CD4-positive, alpha-beta T cell (primary cell): ENCODE data around the gene DDX24. TPM values are rescaled to one million over a fixed set of nuclear protein-coding genes. Genes with fewer than 3 reads are reported as not detected.

Experiments
- ATAC-seq: fragments of 200-7000 bp; cut with Tn5 transposase; one replicate; pipeline ENCODE4 v1.10.0; 2022; ENCODE audit warnings: mild to moderate bottlenecking; ENCODE audit not compliant: poor library complexity
- CTCF ChIA-PET: fragments of 350-600 bp; sonication (Branson Sonifier 250); formaldehyde crosslinking; loops from one replicate; lab custom pipeline; 2021; ENCODE audit warnings: antibody characterized with exemption, inconsistent platforms; lab: Charles Lee
- POLR2A ChIA-PET: fragments of 350-600 bp; sonication (Branson Sonifier 250); formaldehyde crosslinking; loops from one replicate; lab custom pipeline; 2021; ENCODE audit warnings: antibody characterized with exemption, inconsistent platforms; lab: Charles Lee
- DNase-seq, 14 experiments: peaks; one replicate each; pipeline ENCODE4 v3.0.0-alpha.2; 2013 to 2020; ENCODE audit warnings: mixed read lengths in 2 of 14
- H3K27ac ChIP-seq, 2 donors: one replicate each; pipeline versions ENCODE4 v1.5.1 to v1.7.0; 2013; ENCODE audit warnings: low read length in 2 of 2, low read depth in 1 of 2, mild to moderate bottlenecking in 1 of 2
- H3K27me3 ChIP-seq, 2 experiments: 1 replicate in 1 of 2; 2 replicates in 1 of 2; pipeline versions ENCODE4 v1.6.1 to v1.7.0; 2013; ENCODE audit warnings: low read length in 2 of 2, control low read depth in 1 of 2, mild to moderate bottlenecking in 1 of 2, moderate library complexity in 1 of 2; ENCODE audit not compliant: insufficient read depth in 2 of 2, control insufficient read depth in 1 of 2
- H3K36me3 ChIP-seq: one replicate; pipeline ENCODE4 v1.6.1; 2013; ENCODE audit warnings: low read length, control low read depth; ENCODE audit not compliant: insufficient read depth
- H3K4me1 ChIP-seq: one replicate; pipeline ENCODE4 v1.6.1; 2013; ENCODE audit warnings: low read length, control low read depth; ENCODE audit not compliant: insufficient read depth
- H3K4me3 ChIP-seq: one replicate; pipeline ENCODE4 v1.5.1; 2013; ENCODE audit warnings: mild to moderate bottlenecking, low read length, moderate library complexity
- H3K9me3 ChIP-seq, 2 experiments: 1 replicate in 1 of 2; 2 replicates in 1 of 2; pipeline versions ENCODE4 v1.6.1 to v1.7.0; 2013; ENCODE audit warnings: low read length in 2 of 2, mild to moderate bottlenecking in 2 of 2, control low read depth in 1 of 2, moderate library complexity in 1 of 2; ENCODE audit not compliant: control insufficient read depth in 1 of 2, insufficient read depth in 1 of 2
- H3K27ac Mint-ChIP-seq: one replicate; pipeline ENCODE4 v1.8.0; 2020; ENCODE audit warnings: mixed read lengths
- H3K27me3 Mint-ChIP-seq: one replicate; pipeline ENCODE4 v1.8.0; 2021; ENCODE audit warnings: mixed read lengths
- H3K36me3 Mint-ChIP-seq: one replicate; pipeline ENCODE4 v1.8.0; 2021; ENCODE audit warnings: low read depth, mixed read lengths
- H3K4me1 Mint-ChIP-seq: one replicate; pipeline ENCODE4 v1.8.0; 2021; ENCODE audit warnings: low read depth, mixed read lengths
- H3K4me3 Mint-ChIP-seq: one replicate; pipeline ENCODE4 v1.8.0; 2020; ENCODE audit warnings: mild to moderate bottlenecking, mixed read lengths
- H3K9me3 Mint-ChIP-seq: one replicate; pipeline ENCODE4 v1.8.0; 2020; ENCODE audit warnings: mixed read lengths
- intact Hi-C, 2 experiments: fragments of 100-400 bp; cut with DNase I in 1 of 2; cut with micrococcal nuclease in 1 of 2; formaldehyde crosslinking; loops; one replicate each; pipeline versions ENCODE4 v1.15.1 to v1.9.0; 2023 to 2025; cut with DNase I, micrococcal nuclease
- total RNA-seq, 174 experiments: library from RNA in 2 of 174; stranded (reverse) in 2 of 174; gene quantifications; one replicate each; pipeline ENCODE4 v1.2.3 and lab custom pipeline; 2021 to 2026
- TF ChIP-seq, protein P1 (sequence below): fragments of 200-600 bp; IDR thresholded peaks from one replicate; pipeline ENCODE4 v1.8.0; 2022; ENCODE audit warnings: antibody characterized with exemption, mild to moderate bottlenecking

The DDX24 gene
- total RNA-seq, 2 experiments from 2014 or later, result 678 to 711 TPM

DNA sequence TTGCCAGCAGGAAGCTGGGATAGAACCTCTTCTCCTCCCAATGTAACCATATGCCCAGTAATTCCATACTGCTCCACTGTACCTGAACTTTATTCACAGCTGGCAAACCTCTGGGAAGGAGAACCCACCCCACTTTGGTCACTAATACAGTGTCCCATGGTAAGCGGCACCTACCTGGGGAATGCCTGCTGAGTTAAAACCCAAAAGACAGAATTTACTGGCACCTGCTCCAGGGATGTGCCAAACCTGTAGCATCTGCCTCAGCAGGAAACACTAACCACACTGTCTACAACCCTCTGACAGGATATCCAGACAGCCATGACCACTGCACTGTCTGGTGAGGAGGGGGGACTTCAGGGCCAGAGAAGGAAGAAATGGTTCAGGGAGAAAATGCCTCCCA, 26.6 kb downstream of the DDX24 start:
- DNase-seq, result peak in 1 of 14 experiments; percentile 3
- POLR2A ChIA-PET, result interaction anchor here (1.4 kb wide), 1 partner anchor 27 kb away, joined by 5 read pairs; the partner anchor contains the start of genes DDX24 and IFI27L1
- intact Hi-C loops, result no loop called here

DNA sequence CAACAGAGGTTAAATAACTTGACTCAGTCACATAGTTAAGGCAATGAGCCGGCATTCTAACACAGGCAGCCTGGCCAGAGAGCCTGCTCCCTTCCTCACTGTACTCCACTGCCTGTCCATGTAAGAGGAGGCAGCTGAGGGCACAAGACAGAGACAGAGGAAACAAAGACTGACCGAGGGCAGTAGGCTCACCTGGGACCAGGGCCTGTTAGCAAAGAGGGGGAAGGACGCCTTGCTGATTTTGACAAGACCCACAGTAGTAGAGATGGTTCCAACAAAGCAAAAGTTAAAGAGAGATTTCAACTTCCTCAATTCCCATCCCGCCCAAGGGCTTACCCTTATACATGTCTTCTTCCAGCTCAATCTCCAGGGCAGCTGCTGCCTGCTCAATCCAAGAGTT, 28.3 kb downstream of the DDX24 start:
- Histone ChIP-seq H3K9me3 (no peaks in the 10 kb centered on the region), H3K4me1 (peaks cover 10% of the 10 kb centered on the region), H3K27me3 (no peaks in the 10 kb centered on the region), H3K36me3 (peaks cover 97% of the 10 kb centered on the region), H3K4me3 (no peak overlapping the region), H3K27ac (no peak overlapping the region)
- H3K9me3 Mint-ChIP-seq, result no peaks in the 10 kb centered on the region
- ChIA-PET POLR2A (interaction anchor here (0.8 to 1.4 kb wide), 2 partner anchors 9 to 28 kb away, joined by 3 to 5 read pairs; partner anchors contain the start of genes DDX24 and IFI27L1), CTCF (interaction anchor here (2.0 kb wide), 1 partner anchor 84 kb away, joined by 7 read pairs; no protein-coding TSS in a partner anchor)
- H3K27ac Mint-ChIP-seq, result peak overlapping the region; percentile 42
- H3K4me3 Mint-ChIP-seq, result peak overlapping the region; percentile 2
- ATAC-seq, result no peak
- DNase-seq, result peak in 1 of 14 experiments; percentile 2
- TF ChIP-seq, protein P1, sequence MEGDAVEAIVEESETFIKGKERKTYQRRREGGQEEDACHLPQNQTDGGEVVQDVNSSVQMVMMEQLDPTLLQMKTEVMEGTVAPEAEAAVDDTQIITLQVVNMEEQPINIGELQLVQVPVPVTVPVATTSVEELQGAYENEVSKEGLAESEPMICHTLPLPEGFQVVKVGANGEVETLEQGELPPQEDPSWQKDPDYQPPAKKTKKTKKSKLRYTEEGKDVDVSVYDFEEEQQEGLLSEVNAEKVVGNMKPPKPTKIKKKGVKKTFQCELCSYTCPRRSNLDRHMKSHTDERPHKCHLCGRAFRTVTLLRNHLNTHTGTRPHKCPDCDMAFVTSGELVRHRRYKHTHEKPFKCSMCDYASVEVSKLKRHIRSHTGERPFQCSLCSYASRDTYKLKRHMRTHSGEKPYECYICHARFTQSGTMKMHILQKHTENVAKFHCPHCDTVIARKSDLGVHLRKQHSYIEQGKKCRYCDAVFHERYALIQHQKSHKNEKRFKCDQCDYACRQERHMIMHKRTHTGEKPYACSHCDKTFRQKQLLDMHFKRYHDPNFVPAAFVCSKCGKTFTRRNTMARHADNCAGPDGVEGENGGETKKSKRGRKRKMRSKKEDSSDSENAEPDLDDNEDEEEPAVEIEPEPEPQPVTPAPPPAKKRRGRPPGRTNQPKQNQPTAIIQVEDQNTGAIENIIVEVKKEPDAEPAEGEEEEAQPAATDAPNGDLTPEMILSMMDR, result no peak
- intact Hi-C loops, result no loop called here
- H3K4me1 Mint-ChIP-seq, result peaks cover 35% of the 10 kb centered on the region
- peaks cover 98% of the 10 kb centered on the region for H3K36me3 Mint-ChIP-seq
- H3K27me3 Mint-ChIP-seq, result no peaks in the 10 kb centered on the region

More for the DNA sequence above, 26.6 kb downstream of the DDX24 start:
- Mint-ChIP-seq H3K27ac (peak overlapping the region; percentile 17), H3K4me1 (peaks cover 49% of the 10 kb centered on the region), H3K27me3 (no peaks in the 10 kb centered on the region), H3K4me3 (peak overlapping the region; percentile 52), H3K9me3 (no peaks in the 10 kb centered on the region), H3K36me3 (peaks cover 98% of the 10 kb centered on the region)
- Histone ChIP-seq H3K9me3 (no peaks in the 10 kb centered on the region), H3K4me1 (peaks cover 26% of the 10 kb centered on the region), H3K27ac (no peak overlapping the region), H3K4me3 (no peak overlapping the region), H3K36me3 (peaks cover 97% of the 10 kb centered on the region), H3K27me3 (no peaks in the 10 kb centered on the region)
- TF ChIP-seq, protein P1, result no peak
- CTCF ChIA-PET, result interaction anchor here (1.0 to 2.0 kb wide), 2 partner anchors 10 to 82 kb away, joined by 3 to 7 read pairs; no protein-coding TSS in a partner anchor
- ATAC-seq, result no peak

DNA sequence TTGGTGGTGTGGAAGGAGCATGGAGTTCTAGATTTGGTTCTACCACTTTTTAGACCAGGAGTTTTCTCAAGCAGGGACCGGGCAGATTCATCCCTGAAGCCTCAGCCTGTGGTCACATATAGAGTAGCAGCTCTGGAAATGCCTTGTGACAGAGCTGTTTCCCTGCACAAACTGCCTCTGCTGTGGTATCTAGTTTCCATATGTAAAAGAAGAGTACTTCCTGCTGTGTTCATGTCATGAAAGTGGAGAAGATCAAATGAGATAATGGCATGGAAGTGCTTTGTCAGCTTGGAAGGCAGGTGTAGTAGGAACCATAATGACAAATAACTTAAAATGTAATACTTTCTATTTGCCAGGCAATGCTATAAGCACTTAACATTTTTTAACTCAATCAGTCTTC, 28.8 kb downstream of the DDX24 start:
- Mint-ChIP-seq H3K27me3 (no peaks in the 10 kb centered on the region), H3K9me3 (no peaks in the 10 kb centered on the region), H3K36me3 (peaks cover 98% of the 10 kb centered on the region), H3K27ac (peak overlapping the region; percentile 42), H3K4me1 (peaks cover 30% of the 10 kb centered on the region), H3K4me3 (peak overlapping the region; percentile 2)
- POLR2A ChIA-PET, result interaction anchor here (0.8 to 1.1 kb wide), 2 partner anchors 9 to 29 kb away, joined by 3 to 4 read pairs; partner anchors contain the start of genes DDX24 and IFI27L1
- no peak overlapping the region for H3K4me3 ChIP-seq
- TF ChIP-seq, protein P1, result no peak
- DNase-seq (no peak), ATAC-seq (no peak)
- H3K9me3 ChIP-seq, result no peaks in the 10 kb centered on the region
- H3K36me3 ChIP-seq, result peaks cover 97% of the 10 kb centered on the region
- peaks cover 7% of the 10 kb centered on the region for H3K4me1 ChIP-seq
- CTCF ChIA-PET, result interaction anchor here (2.0 kb wide), 1 partner anchor 85 kb away, joined by 7 read pairs; no protein-coding TSS in a partner anchor
- no peaks in the 10 kb centered on the region for H3K27me3 ChIP-seq
- intact Hi-C loops, result no loop called here
- H3K27ac ChIP-seq, result no peak overlapping the region
